Activated CD4-positive, alpha-beta T cell treated with anti-CD3 and anti-CD28 coated beads, Interleukin-2, Interleukin-6, amounts not matched to agents 100 ng/mL and 50 ng/mL, durations not matched to agents 16 hours and 8 hours (primary cell): ENCODE data around the gene AGAP3.

ENCODE experiments used
- DNase-seq: peaks from one replicate; pipeline ENCODE4 v3.0.0-alpha.2; 2020

AGAP3 gene

GRCh38 chr7:151074817-151075661 is 11.2 kb upstream of the AGAP3 start:
- DNase-seq, result no peak

DNA sequence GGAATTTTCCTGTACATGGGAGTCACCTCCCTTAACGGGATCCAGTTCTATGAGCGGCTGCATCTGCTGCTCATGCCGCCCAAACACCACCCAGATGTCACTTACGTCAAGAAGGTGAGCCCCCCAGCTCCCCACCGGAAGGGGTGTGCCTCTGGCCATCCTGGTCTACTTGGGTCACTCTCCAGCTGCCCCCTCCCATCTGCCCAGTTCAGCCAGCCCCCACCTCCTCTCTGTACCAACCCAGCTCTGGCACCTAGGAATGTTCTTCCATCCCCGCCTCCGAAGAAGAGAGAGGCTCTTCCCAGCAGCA is 10.7 kb upstream of the AGAP3 start:
- no peak for DNase-seq

GRCh38 chr7:151075978-151076426 is 10.3 kb upstream of the AGAP3 start:
- no peak for DNase-seq

DNA sequence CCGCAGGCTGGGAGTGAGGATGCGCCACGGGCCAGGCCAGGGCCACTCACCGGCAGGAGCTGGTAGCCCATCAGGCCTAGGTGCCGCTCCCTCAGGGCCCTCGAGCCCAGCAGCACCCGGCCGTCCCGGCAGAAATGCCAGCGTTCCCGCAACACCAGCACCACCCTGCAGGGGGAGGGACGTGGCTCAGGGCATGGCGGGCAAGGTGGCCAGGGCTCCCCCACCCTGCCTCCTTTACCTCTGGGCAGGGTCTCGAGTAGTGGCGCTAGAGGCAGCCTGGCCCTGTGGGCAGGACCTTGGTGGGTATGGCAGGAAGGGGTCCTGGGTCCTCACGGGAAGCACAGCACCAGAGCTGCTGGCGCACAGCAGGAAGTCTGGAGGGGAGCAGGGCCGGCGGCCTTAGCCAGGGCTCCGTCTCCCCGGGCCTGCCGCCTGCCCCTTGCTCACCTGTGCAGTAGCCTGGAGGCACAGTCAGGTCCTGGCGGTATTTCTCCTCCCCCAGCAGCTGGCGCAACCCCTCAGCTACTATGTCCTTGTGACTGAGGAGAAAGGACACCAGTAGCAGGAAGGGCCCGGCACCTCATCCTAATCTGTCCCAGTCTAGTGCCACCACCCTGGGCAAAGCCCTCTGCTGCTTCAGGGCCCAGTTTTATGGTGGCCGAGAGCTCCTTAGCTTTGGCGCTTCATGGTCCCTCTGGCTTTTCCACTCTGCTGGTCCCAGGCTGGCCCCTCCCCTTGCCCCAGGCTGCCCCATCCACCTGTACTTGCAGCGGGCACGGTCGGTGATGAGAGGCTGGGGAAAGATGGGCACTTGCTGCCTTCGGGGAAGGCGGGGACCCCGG is 9.2 kb upstream of the AGAP3 start:
- DNase-seq, result no peak

DNA sequence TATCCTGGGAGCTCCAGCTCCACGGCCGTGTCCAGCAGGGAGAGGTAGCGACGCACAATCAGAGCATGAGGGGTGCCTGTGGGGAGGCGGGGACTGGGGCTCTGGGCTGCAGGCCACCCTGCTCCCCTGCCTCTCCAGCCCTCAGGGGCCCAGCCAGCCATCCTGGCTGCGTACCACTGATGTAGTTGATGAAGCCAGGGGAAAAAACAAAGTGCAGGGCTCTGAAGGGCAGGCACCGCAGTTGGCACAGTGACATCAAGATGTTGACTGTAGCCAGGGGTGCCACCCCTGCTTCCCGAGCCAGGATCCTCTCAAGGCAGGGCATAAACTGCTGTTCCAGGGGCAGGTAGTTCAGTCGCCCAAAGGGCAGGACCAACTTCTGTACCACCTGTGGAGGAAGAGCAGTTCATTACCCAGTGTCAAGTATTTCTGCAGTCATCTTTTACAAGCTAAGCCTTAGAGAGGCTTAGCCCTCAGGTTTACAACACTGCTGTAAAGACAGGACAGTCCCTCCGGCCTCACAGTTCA is 8.5 kb upstream of the AGAP3 start:
- DNase-seq, result no peak

DNA sequence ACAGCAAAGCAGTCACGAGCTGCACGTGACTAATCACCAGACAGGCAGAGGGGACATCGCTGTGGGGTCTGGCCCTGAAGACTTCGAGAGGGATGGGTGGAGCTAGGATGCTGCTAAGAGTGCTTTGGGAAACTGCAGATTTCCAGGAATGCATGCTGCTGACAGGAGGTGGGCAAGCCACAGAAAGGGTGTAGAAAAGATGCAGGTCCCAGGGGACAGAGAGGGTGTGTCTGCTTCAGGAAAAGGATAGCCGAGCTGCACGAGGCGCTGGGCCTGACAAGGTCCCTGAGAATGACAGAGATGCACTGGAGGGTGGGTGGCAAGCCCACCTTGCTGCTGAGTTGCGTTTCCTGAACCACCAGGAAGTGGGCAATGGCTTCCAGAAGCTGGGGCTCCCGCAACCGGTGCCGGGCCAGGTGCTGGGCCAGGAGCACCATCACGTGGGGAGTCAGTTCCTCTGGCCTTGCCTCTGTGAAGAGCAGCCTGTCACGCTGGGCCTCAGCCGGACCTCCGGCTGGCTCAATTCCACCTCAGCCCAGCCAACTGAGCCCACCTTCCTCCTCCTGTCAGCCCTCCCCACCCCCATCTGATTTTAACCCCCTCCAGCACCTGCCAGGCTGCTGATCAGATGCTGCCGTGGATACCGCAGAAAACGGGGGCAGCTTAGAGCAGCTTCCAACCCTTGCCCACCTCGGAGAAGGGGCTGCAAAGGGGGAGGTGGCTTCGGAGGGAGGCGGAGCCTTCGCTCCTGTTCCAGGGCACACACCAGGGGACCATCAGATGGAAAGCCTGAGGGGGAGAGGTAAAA is 7.8 kb upstream of the AGAP3 start:
- no peak for DNase-seq

- no peak for DNase-seq
These were observed 6.9 kb upstream of the AGAP3 start for GRCh38 chr7:151079199-151079910.

DNA sequence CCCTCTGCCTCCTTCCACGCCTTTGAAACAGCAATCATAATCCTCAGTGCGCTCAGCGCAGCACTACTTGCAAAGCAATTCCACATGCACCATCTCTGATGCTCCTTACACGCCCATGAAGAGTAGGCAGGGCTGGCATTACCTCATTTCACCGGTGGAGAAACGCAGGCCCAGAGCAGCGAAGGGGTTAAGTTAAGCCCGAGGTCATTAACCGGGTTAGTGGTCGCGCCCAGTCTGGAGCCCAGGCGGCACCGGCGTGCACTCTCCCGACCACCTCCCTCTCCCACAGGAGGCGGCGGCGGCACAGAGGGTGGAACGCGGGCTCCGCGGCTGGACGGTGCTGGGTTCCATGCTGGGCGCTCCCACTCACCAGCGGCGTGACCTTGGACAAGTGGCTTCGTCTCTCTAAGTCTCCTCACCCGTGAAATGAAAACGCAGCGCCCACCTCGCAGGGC is 6.2 kb upstream of the AGAP3 start:
- DNase-seq, result peak; percentile 33

DNA sequence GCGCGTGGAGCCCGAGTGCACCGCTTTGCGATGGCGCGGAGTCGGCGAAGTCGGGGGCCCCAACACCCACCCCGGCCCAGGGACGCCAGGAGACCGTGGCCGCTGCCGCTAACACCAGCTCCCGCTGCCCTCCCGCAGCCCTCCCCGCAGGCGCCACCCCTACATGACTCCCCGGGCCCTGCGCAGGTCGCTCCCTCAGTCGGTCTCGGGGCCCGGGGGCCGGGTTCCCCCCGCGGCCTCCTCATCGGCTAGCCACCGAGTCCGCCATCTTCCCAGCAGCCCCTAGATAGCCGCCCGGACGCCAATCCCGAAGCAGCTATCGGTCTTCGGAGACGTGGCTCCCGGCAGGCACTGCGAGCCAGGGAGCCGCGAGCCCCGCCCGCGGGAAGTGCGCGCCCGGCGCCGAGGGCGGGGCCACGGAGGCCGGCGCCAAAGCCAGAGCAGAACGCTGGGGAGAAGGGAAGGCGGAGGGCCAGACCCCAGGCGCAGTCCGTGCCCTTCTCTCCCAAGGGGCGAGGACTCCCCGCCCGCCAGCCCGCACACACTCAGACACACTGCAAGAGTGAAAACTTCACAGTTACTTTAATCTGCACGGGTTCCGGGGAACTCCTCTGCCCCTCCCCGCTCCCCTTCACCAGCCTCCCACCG is 5.6 kb upstream of the AGAP3 start, which contains the start of gene FASTK:
FASTK (minus strand) TSS at position 288 of the 648 bp plus-strand sequence; CDS start at position 245, 43 bp downstream.
- peak; percentile 94 for DNase-seq

DNA sequence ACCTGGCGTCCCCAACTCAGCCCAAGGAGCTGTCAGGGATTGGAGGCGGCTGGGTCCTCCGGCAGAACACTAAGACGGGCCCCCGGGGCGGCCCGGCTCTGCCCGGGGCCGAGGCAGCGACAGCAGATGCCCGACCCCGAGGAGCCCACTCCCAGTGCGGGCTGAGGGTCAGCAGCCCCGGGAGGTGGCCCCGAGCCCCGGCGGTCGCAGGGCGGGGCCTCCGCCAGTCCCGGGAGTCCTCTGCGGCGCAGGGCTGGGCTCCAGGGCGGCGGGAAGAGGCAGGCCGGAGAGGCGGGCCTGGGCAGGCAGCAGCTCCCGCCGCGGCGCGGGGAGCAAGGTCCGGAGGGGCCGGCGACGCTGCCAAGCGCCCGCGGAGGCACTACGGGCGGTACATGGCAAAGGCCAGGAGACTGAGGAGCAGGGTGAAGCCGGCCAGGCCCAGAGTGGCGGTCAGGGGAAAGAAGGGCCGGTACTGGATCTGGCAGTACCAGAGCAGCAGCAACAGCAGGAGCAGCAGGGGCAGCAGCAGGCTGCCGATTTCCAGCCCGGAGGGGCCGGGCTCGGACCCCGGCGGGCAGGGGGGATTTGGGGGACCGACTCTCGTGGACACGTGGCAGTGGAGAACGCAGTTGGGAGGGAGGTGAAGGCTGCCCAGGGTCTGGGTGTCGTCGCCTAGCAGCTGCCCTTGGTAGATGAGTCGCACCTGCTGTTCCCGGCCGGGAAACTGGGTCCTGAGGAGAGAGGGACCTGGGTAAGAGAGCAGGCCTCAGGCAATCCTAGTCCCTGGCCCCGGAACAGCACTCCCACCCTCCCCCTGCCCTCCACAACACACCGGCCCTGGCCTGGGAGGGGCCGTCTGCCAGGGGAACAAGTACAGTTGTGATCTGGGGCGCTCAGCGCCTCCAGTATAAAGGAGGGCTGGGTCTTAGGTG is 4.8 kb upstream of the AGAP3 start:
- DNase-seq, result no peak

DNA sequence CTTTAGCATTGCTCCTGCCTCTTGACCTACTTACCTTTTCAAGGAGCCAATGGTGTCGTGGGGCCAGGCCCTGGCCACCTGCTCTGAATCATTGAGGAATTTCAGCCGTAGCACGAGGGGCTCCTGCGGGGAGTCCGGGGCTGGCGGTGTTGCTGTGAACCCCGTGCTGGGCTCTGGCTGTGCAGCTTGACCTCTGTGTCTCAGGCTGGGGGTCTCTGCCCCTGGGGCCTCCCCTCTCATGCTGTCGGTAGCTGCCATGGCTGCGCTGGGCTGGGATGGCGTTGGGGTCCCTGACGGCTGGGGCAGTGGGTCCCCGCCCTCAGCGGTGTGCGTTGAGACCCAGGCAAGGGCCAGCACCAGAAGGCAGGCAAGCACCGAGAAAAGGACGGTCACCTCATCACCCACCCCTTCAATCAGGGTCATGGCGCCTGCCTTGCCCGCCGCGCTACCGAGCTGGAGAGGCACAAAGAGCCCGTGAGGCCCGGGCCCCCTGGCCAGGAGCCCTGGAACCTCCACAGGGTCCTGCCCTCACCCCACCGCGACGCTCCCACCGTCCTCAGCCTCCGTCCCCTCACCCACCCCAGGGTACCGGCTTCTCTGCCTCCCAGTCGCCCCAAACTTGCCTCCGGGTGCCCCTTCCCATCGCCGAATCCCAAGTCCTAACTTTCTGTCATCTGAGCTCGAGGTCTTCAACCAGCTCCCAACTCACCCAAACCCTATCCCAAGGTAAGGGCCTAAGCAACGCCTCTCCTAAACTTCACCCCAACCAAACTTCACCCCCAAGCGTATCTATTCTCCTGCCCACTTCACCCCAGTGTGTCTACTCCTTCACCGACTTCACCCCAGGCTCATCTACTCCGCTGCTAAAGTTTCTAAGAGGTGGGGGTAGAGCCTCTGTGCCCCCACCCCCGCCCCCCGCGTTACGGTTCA is 3.9 kb upstream of the AGAP3 start:
- DNase-seq, result no peak

DNA sequence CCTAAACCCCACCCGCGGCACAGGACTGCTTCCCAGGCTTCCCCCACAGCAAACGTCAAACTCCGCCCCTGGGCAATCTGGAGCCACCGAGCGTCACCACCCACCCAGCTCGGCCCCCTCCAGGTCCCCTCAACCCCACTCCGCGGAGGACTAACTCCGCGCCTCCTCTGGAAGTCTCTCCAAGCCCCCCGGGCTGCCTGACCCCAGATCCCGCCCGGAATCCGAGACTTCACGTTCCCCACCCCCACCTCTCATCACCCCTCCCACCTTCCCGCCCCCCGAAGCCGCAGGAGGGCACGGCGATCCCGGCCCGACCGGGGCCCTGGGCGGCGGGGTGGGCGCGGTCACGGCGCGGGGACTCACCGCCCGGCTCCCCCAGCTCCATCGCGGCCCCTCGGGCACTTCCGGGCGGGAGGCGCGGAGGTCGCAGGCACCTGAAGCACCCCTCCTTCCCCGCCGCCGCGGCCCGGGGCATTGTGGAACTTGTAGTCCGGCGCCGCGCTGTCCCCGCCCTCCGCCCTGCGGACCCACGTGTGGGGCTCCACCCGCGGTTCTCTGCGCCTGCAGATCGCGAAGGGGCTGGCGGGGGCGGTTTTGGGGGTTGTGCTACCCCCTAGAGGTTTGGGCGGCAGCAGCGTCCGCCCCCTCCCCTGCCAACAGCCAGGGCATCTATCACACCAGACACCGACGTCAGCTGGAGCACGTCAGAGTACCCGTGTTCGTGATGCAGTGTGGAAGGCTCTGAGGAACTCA is 3.0 kb upstream of the AGAP3 start, which contains the start of gene TMUB1:
TMUB1 (minus strand) TSS at position 423 of the 753 bp plus-strand sequence. CDS start 930 bp downstream, outside the sequence.
- peak; percentile 88 for DNase-seq

- DNase-seq, result no peak
These were observed 2.5 kb upstream of the AGAP3 start for GRCh38 chr7:151083824-151084160.

GRCh38 chr7:151085329-151085690 is 965 bp upstream of the AGAP3 start:
- DNase-seq, result no peak

DNA sequence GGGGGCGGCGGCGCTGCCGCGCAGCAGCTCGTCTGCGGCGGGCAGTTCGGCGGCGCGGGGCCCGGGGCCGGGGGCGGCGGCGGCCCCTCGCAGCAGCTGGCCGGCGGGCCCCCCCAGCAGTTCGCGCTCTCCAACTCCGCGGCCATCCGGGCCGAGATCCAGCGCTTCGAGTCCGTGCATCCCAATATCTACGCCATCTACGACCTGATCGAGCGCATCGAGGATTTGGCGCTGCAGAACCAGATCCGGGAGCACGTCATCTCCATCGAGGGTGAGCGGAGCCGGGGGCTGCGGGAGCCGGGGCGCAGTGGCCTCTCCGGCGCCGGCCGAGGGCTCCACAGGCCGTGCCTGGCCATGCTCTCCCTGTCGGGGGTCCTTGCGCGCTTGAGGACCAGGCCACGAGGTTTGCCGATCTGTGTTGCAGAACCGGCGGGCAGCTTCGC is 548 bp downstream of the AGAP3 start:
- DNase-seq, result peak; percentile 50

- DNase-seq, result peak; percentile 54
These were observed 1.2 kb downstream of the AGAP3 start for GRCh38 chr7:151087245-151088018.

- no peak for DNase-seq
These were observed 2.0 kb downstream of the AGAP3 start for GRCh38 chr7:151088019-151088855.
